Measurements from ENCODE around the gene CORO2A.
A peak's percentile ranks its signal among the peaks of the same experiment; 100 is the strongest.
"Not testable (repeated sequence)": the region's sequence is repeated elsewhere in the genome, so short reads cannot be mapped to it uniquely, and the experiment has no call there.

The CORO2A gene

DNA sequence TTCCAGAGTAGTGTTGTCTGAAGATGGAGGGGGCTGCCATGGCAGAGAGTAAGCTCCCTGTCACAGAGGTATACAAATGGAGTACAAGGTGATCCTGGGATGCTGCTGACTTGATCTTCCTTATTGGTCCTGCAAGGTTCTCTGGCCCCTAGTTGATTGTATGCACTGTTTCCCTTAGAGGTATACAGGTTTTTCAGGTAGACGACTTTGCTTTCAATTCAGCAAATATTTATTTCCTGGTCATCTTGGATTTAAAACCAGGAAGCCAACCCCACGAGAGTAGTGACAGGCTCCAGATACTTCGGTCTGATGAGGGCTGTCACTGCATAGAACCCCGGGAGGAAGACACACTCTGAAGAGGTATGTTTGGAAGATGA, 56.9 kb downstream of the CORO2A start:
- DNase-seq (ENCODE audit: low read depth): no peak
- TF ChIP-seq, protein P1, sequence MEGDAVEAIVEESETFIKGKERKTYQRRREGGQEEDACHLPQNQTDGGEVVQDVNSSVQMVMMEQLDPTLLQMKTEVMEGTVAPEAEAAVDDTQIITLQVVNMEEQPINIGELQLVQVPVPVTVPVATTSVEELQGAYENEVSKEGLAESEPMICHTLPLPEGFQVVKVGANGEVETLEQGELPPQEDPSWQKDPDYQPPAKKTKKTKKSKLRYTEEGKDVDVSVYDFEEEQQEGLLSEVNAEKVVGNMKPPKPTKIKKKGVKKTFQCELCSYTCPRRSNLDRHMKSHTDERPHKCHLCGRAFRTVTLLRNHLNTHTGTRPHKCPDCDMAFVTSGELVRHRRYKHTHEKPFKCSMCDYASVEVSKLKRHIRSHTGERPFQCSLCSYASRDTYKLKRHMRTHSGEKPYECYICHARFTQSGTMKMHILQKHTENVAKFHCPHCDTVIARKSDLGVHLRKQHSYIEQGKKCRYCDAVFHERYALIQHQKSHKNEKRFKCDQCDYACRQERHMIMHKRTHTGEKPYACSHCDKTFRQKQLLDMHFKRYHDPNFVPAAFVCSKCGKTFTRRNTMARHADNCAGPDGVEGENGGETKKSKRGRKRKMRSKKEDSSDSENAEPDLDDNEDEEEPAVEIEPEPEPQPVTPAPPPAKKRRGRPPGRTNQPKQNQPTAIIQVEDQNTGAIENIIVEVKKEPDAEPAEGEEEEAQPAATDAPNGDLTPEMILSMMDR (IDR thresholded peaks at IDR 0.05; ENCODE audit: low read depth, low read length, missing control alignments): no peak
- H3K4me3 ChIP-seq (ENCODE audit: low read depth, low read length): no peak overlapping the region

DNA sequence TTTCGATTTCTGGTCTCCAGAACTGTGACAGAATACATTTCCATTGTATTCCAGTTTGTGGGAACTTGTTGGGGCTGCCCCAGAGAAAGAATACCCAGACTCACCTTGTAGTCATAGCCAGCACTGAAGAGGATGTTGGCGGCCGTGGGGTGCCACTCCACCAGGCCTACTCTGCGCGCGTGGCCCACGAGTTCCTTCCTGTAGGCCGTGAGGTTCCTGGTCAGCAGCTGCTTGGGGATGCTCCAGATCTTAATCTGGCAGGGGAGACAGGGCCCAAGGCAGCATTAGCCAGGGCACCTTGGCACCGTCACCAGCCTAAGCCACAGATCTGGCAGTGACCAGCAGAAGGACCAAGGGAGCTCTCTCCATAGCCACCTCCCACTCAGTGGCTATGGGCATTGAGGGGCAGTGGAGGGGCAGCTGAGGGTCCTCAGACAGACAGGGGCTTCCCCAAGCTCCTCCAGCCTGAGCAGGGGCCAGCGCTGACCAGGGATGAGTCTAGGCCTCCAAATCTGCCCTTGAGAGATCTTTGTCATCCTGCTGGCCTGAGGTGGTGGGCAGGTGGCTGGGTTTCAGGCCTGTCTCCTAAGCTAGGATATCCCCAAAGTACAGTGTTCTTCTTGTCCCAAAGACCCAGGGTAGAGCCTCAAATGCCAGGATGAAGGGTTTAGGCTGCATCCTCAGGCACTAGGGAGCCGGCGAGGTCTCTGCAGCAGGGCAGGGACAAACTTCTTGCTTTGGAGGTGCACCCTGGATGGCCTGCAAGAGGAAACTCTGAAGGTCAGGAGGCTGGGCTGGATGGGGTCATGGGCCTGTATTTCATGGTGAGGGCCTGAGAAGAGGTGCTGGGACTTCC, 57.5 kb downstream of the CORO2A start:
- TF ChIP-seq, protein P1 (IDR thresholded peaks at IDR 0.05; ENCODE audit: low read depth, low read length, missing control alignments): no peak
- DNase-seq (ENCODE audit: low read depth): no peak
- no peak overlapping the region for H3K4me3 ChIP-seq (ENCODE audit: low read depth, low read length)

DNA sequence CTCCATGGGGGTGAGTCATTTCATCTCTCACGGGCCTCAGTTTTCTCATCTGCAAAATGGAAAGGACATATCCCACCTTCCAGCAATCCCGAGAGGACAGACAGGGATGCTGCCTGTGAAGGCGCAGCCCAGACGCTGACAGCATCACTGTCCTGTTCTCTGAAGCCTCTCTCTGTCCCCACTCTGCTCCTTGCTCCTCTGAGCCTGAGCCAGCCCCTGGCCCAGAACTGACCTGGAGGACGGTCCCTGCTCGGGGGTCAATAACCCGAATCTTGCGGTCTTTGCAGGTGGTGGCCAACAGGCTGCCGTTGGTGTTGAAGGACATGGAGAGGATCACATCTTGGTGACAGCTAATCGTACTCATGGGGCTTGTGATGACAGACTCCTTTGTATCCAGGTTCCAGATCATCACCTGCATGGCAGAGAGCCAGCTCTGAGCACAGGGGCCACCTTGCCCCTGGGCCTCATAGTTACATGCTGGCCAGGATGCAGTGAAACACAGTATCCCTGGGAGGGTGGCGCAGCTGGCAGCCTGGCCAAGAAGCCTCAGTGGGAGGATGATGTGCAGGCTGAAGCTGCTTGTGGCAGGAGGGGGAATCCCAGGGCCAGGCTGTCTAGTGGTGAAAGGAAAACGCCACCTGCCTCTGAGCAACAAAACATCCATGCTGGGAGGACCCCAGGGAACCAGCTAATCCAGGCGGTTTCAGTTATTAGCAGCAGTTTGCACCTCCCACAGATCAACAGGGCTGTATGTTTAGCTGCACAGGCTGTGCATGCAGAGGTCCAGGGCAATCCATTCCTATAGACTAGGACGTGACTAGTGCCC, 59.4 kb downstream of the CORO2A start:
- DNase-seq (ENCODE audit: low read depth): no peak
- H3K4me3 ChIP-seq (ENCODE audit: low read depth, low read length): no peak overlapping the region
- TF ChIP-seq, protein P1 (IDR thresholded peaks at IDR 0.05; ENCODE audit: low read depth, low read length, missing control alignments): no peak

DNA sequence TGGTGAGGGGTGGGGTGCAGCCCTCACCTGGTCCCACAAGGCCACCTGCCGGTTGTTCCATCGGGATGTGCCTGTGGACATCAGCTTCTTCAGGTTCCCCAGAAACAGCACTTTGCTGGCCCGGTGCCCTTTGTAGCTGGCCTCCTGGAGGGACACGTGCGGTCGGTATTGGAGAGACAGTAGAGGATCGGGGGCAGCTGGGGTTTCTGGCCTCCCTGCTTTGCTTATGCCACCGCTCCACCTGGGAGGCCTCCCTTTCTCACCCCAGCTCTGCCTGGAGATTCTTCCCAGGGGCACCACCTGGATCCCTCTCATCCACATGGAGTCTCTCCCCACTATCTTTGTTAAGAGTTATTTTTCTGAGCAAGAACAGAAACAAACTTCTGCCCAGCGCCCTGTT, 60.3 kb downstream of the CORO2A start:
- TF ChIP-seq, protein P1 (IDR thresholded peaks at IDR 0.05; ENCODE audit: low read depth, low read length, missing control alignments): no peak
- H3K4me3 ChIP-seq (ENCODE audit: low read depth, low read length): no peak overlapping the region
- no peak for DNase-seq (ENCODE audit: low read depth)

DNA sequence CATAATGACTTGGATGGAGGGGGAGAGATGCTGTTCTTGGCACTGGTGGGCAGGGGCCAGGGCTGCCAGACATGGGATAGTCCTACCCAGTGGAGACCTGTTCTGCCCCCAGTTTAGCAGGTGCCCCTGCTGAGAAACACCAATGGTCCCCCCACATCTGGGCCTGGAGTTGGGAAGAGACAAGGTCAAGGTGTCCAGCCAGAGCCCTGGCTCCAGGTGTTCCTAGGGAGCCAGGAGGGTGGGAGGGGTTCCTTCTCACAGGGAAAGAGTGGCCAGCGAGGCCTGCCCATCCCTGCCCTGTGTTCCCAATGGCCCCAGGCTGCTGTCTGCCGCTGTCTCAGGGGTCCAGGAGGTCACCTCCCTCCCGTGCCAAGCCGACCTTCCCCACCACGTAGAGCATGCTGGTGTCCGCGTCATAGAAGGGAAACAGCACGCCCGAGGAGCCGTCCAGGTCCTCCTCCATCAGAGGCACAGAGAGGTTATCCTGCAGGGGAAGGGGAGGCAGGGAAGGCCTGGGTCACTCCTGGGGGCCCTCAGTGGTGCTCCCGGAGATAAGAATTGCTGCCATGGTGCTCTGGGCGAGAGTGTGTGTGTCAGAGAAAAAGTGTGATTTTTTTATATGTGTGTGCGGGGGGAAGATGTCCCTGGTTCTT, 61.7 kb downstream of the CORO2A start:
- TF ChIP-seq, protein P1 (IDR thresholded peaks at IDR 0.05; ENCODE audit: low read depth, low read length, missing control alignments): no peak
- no peak overlapping the region for H3K4me3 ChIP-seq (ENCODE audit: low read depth, low read length)

DNA sequence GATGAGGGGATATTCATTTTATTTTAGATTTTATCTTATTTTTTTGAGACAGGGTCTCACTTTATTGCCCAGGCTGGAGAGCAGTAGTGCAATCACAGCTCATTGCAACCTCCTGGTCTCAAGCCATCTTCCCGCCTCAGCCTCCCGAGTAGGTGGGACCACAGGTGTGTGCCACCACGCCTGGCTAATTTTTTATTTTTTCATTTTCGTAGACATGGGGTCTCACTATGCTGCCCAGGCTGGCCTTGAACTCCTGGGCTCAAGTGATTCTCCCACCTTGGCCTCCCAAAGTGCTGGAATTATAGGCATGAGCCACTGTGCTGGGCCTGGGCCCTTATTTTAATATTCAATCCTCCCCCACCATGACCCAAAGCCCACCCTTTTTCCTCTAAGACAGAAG, 62.4 kb downstream of the CORO2A start:
- H3K4me3 ChIP-seq (ENCODE audit: low read depth, low read length): not testable (repeated sequence)

More for the DNA sequence above, 61.7 kb downstream of the CORO2A start:
- DNase-seq (ENCODE audit: low read depth): no peak

DNA sequence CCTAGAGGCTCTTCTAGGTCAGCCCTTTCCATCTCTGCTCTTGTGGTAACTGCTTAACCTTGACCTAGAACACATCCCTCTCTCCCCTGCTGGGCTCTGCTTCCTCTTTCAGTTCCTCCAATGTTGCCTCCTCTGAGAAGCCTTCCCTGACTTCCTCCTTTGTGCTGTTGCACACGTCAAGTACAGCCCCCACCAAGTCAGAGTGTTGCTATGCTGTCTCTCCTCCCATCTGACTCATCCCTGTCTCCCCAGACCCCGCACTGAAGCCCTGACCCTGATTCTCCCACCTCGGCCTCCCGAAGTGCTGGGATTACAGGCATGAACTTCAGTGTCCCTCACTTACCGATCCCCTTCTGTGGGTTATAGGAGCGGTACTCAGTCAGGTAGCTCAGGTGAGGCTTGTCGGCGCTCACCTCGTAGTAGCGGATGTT, 63.0 kb downstream of the CORO2A start:
- peak; percentile 77 for DNase-seq (ENCODE audit: low read depth)
- H3K4me3 ChIP-seq (ENCODE audit: low read depth, low read length): no peak overlapping the region
- TF ChIP-seq, protein P1 (IDR thresholded peaks at IDR 0.05; ENCODE audit: low read depth, low read length, missing control alignments): no peak

More for the DNA sequence above, 62.4 kb downstream of the CORO2A start:
- not testable (repeated sequence) for DNase-seq (ENCODE audit: low read depth)

Measured in GM12864 (cell line).